C4-2B (cell line): Measurements from ENCODE around the gene AKNA.

Experiments used
- ZFX ChIP-seq: fragments of 450-650 bp; IDR thresholded peaks from 2 replicates; pipeline ENCODE4 v1.6.1; 2017
- TF ChIP-seq, protein P1 (sequence below): fragments of 450-650 bp; conservative IDR thresholded peaks from 2 replicates; pipeline ENCODE4 v1.5.1; 2017; ENCODE audit warnings: mild to moderate bottlenecking

DNA sequence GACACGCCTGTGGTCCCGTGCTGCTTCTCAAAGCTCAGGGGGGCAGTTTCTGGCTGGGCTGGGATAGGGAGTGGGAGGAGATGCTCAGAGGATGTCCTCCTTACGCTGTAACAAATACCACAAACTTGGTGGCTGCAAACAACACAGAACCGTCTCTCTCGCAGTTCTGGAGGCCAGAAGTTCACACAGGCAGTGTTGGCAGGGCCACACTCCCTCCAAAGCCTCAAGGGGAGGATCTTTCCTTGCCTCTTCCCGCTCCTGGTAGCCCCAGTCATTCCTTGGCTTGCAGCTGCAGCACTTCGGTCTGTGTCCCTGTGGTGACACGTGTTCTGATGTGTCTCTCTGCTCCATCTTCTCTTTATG, 75.3 kb downstream of the AKNA start:
- TF ChIP-seq, protein P1, sequence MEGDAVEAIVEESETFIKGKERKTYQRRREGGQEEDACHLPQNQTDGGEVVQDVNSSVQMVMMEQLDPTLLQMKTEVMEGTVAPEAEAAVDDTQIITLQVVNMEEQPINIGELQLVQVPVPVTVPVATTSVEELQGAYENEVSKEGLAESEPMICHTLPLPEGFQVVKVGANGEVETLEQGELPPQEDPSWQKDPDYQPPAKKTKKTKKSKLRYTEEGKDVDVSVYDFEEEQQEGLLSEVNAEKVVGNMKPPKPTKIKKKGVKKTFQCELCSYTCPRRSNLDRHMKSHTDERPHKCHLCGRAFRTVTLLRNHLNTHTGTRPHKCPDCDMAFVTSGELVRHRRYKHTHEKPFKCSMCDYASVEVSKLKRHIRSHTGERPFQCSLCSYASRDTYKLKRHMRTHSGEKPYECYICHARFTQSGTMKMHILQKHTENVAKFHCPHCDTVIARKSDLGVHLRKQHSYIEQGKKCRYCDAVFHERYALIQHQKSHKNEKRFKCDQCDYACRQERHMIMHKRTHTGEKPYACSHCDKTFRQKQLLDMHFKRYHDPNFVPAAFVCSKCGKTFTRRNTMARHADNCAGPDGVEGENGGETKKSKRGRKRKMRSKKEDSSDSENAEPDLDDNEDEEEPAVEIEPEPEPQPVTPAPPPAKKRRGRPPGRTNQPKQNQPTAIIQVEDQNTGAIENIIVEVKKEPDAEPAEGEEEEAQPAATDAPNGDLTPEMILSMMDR, result no peak
- TF ChIP-seq ZFX, result no peak
